GM12891 (cell line): ENCODE measurements around the gene HOMER2.

ENCODE experiments used
- POLR2A ChIP-seq: IDR thresholded peaks from 2 replicates; pipeline ENCODE4 v1.6.1; 2011; ENCODE audit warnings: low read depth, low read length, control low read depth
- POLR2AphosphoS5 ChIP-seq: IDR thresholded peaks from 2 replicates; pipeline ENCODE4 v1.6.1; 2011; ENCODE audit warnings: low read depth, low read length, control low read depth
- POU2F2 ChIP-seq: IDR thresholded peaks from 2 replicates; pipeline ENCODE4 v1.6.1; 2011; ENCODE audit warnings: low read depth, mild to moderate bottlenecking, control low read depth, low read length, moderate library complexity
- SPI1 ChIP-seq: IDR thresholded peaks from 2 replicates; pipeline ENCODE4 v1.6.1; 2011; ENCODE audit warnings: low read depth, low read length, control low read depth
- TAF1 ChIP-seq: IDR thresholded peaks from 2 replicates; pipeline ENCODE4 v1.6.1; 2011; ENCODE audit warnings: low read depth, low read length, control low read depth

- TF ChIP-seq POLR2A = no peak
- no peak for TF ChIP-seq POLR2AphosphoS5
- no peak for TF ChIP-seq TAF1
- no peak for TF ChIP-seq SPI1
- TF ChIP-seq POU2F2 = no peak
These were observed 47.9 kb downstream of the HOMER2 start for GRCh38 chr15:82904574-82904973.
